Measurements from ENCODE around the gene BTK.

GRCh38 chrX:101362757-101363156 is 23.2 kb downstream of the BTK start:
- no peak for TF ChIP-seq CTCF (IDR thresholded peaks at IDR 0.05; ENCODE audit: insufficient read depth, low read length)
- no peak for TF ChIP-seq GABPA (IDR thresholded peaks at IDR 0.05; ENCODE audit: low read depth)
- TF ChIP-seq REST (IDR thresholded peaks at IDR 0.05; ENCODE audit: insufficient replicate concordance, low read depth) = no peak
